ENCODE results near the gene KCTD15.

Gene KCTD15

DNA sequence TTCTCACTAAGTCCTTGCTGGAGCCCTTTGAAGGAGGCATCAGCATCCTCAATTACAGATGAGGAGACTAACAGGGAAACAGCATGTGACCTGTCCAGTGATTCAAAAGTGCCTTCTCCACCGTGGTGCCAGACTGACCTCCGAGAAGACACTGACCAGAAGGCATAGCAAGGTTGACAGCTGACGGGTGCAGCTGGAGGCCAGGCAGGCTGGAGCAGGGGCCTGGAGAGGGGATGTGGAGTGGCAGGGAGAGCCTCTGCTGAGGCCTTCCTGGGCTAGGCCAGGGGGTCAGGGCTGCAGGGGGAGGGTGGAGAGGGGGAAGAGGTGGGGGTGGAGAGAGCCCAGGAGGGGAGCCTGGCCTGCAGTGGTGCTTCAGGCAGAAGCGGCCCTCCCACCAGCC lies 66.3 kb downstream of the KCTD15 start:
- no peak for DNase-seq

DNA sequence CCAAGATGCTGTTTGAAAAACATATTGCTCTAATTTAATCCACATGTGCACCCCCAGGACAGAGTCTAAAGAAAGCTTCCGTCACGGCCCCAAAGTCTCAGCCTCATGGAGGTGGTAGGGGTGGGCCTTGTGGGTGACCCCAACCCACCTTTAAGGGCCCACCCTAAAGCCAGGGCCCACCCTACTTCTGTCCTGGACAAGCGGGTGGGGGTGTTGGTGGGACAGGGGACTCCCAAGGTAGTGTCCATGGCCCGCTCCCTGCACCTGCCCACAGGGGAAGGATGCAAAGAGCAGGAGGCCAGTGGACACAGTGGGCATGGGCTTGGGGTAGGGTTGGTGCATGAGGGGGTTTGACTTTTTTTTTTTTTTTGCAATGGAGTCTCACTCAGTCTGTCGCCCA lies 66.8 kb downstream of the KCTD15 start:
- no peak for DNase-seq

DNA sequence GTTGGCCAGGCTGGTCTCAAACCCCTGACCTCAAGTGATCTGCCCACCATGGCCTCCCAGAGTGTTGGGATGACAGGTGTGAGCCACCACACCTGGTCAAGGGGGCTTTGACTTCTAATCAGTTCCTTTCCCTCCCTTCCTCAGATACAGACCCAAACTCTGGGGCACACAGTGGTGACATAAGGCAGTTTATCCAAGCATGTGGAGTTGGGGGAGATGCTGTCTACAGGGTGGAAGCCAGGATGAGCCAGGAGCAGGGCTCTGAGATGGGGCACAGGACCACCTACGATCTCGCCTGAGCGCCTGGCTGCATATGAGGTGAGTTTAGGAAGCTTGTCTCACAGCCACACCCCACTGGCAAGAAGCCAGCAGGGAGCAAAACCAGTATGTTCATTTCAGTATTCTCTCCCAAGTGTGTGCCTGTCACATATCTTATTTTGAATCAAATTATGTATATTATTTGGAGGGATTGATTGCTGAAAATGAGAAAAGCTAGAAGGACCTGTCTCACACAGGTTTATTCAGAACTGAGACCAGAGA lies 67.7 kb downstream of the KCTD15 start:
- no peak for DNase-seq

DNA sequence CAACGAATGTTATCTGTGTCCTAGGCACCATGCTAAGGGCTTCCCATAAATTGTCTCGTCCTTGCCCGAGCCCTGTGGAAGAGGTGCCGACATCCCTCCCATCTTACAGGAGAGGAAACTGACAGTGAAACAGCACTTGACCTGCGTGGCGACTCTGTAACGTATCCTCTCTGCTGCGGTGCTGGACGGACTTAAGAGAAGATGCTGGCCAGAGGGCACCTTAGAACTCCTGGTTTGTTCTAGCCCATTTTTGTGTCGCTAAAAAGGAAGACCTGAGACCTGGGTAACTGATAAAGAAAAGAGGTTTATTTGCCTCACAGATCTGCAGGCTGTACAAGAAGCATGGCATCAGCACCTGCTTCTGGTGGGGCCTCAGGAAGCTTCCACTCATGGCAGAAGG lies 68.6 kb downstream of the KCTD15 start:
- DNase-seq = no peak

Data from T1000 (cell line).